GM19463 (cell line): ENCODE data around the gene NRP1.

Source experiments
- ATAC-seq: cut with Tn5 transposase; IDR thresholded peaks from one replicate; pipeline ENCODE4 v1.9.1; 2021; ENCODE audit warnings: mild to moderate bottlenecking, moderate library complexity; ENCODE audit not compliant: unreplicated experiment

NRP1 gene

GRCh38 chr10:33350041-33350440 lies 15.6 kb upstream of the NRP1 start:
- no peak for ATAC-seq

- no peak for ATAC-seq
Measured at GRCh38 chr10:33349268-33349667, 14.8 kb upstream of the NRP1 start.

GRCh38 chr10:33347211-33347610 lies 12.7 kb upstream of the NRP1 start:
- no peak for ATAC-seq

GRCh38 chr10:33345236-33345635 lies 10.8 kb upstream of the NRP1 start:
- no peak for ATAC-seq

DNA sequence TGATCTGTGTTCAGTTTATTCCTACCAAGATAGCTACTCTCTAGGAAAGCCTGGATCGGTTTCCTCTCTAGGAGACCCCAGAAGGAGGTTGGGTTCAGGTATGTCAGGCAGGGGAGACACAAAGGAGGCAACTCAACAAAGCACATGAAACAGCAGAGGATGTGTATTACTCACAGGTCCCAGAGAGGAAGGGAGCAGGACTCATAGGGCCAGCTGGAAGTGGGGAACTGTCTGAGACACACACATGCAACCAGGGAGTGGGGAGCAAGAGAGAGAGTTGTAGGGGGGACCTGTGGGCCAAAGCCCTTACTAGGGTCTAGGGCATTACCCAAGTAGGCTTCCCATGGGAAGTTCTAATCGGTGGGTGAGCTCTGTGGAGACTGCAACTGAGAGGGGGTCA lies 10.2 kb upstream of the NRP1 start:
- ATAC-seq: no peak

DNA sequence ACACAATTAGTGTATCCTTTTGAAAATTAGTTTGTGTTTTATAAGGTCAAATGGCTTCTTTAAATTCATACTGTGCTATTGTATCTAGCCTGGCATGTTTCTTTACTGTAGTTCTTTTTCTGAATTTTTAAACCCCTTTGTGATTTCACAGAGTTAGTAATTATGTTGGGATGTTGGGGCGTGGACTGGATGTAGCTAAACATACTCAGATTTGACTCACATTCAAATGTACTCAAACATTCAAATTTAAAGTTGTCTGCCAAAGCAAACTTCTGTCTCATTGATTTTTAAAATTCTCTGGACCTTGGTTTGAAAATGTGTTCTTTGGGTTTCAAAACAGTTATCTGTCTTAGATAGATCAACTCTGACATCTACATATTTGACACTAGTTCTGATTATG lies 7.2 kb upstream of the NRP1 start:
- ATAC-seq: no peak

- ATAC-seq: no peak
Measured at GRCh38 chr10:33337326-33337957, 3.0 kb upstream of the NRP1 start.

DNA sequence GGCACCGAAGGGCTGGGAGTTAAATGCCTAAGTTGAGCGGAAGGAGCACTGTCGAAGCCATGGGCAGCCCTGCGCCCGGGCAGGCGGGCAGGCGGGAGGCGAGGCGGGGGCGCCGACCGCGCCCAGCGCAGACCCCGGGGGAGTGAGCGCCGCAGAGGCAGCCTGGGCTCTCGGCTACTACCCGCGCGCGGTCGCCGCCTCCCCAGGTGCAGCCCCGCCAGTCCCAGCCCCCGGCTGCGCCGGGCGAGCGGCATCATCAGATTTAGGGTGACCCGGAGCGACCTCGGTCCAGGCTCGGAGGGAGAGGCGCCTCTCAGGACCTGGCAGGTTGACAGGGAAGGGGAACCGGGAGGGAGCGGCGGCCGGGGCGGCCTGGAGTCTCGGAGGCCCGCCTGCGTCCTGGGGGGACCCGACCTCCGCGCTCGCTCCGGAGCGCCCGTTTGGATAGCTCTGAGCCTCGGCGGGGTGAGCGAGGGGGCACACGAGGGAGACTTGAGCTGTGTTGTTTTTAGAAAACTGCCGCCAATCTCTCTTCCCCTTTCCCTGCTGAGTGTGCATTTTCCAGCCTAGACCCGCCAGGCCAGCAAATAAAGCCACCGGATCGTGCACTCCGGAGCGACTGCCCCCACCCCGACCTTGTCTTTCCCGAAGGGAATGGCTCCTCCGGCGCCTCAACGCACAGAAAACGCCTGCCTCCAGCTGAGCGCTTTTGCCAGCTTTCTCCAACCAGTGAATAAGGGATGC lies 2.3 kb upstream of the NRP1 start:
- no peak for ATAC-seq

- ATAC-seq: no peak
Measured at GRCh38 chr10:33335801-33336581, 1.5 kb upstream of the NRP1 start.

DNA sequence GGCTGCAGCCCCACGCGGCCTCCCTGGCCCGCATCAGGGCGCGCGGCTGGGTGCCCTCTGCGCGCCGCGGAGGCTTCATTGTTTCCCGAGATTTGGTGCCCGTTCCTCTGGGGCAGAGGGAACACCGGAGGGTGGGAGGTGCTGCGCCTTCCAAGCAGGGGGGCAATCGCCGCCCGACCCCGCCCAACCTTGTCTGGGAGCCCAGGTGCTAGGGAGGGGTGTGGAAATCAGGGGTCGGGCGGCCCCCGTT lies 1.0 kb upstream of the NRP1 start:
- no peak for ATAC-seq

- ATAC-seq: peak; percentile 48
Measured at GRCh38 chr10:33334805-33335550, 511 bp upstream of the NRP1 start.

GRCh38 chr10:33333260-33334101 lies 986 bp downstream of the NRP1 start:
- ATAC-seq: no peak

DNA sequence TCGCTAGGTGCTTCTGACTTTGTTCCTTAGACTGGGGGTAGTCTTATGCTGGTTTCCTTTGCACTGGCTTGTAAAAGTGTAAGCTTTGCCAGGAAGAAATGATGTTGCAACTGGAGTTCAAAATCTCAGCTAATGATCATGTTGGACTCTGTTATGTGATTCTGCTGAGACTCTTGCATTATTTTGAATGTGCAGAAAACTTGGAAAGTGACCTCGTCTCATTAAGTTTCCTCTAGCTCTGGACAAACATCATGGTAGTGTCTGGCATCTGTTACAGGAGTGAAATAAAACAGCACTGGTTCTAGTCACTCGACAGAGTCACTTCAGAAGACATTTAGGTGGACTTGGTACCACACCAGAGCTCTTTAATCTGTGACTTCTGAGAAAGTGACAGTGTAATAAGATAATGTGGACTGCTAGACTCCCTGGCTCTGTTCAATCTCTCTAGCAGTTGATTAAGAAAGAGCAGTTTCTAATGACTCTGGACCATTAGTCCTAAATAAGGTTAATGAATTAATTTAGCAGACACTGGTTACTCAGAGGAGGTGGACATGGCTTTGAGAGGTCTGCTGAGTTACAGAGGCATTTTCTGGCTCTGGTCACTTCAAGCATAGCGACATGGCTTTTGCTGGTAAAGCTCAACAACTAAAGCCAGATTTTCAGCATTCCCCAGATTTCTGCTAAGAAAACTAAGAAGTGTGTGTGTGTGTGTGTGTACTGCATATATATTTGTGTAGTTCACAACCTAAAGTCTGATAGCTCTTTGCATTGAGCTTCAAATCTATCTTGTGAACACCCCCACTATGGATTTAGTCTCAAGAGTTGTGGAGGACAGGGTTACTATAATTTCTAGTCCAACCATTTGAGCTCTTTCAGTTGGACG lies 2.0 kb downstream of the NRP1 start:
- no peak for ATAC-seq

DNA sequence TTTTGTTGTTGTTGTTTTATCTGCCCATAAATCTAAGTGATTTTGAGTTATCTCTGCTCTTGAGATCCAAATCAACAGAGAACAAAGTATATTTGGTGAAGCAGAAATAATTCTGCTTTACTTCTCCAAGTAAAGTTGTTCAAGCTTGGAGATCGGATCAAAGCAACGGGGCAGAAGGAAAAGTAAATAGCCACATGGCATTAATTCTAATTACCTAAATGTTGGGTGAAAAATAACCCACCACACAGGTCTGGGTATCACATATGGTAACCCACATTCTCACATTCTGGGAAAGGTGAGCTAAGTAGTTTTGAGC lies 3.1 kb downstream of the NRP1 start:
- no peak for ATAC-seq

DNA sequence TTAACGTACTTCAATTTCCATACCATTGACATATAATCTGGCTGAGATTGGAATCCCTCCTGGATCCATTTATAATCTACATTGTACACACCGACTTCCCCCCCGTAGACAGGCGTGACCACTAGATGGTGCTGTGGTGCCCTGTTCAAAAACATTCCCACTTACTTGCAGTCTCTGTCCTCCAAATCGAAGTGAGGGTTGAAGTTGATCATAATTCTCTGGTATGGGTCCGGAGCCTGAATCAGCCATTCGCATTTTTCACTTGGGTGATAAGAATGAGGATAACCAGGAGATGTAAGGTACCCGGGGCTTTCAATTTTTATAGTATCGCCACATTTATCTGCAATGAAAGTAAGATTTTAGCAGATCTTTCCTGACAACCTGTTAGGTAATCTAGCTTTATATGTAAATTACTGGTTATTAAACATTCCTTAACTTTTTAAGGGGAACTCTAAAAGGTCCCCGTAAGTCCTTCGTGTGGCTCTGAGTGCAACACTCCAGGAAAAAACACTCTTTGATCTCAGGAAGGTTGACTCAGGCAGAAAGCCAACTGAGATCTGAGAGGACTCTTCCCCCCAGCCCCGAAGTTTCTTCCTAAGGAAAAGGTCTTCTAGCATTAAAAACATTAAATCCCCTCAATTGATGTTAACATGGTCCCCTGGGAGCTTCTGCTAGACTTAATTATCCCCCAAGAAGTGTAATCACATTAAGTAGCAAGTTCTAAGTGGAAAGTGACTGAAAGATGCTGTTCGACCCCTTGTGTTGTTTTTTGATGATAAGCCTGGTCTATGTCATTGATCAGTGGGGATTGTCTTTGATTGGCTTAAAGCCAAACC lies 3.7 kb downstream of the NRP1 start:
- ATAC-seq: no peak

DNA sequence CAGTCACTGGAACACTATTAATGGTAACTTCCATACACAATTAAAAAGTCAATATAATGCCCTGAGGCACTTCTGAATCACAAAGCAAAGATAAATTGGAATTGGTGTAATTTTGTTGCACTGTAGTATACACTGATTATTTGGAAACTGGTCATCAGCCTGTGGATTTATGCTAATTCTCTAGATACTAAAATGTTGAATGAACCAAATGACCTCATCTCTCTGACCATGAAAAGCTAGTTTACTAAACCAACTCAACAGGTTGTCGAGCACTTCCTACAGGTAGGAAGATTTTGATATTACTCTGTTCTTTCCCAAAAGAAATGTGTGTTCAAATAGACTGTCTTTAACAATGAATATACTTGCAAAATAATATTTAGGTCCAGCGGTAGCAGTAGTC lies 5.3 kb downstream of the NRP1 start:
- no peak for ATAC-seq

DNA sequence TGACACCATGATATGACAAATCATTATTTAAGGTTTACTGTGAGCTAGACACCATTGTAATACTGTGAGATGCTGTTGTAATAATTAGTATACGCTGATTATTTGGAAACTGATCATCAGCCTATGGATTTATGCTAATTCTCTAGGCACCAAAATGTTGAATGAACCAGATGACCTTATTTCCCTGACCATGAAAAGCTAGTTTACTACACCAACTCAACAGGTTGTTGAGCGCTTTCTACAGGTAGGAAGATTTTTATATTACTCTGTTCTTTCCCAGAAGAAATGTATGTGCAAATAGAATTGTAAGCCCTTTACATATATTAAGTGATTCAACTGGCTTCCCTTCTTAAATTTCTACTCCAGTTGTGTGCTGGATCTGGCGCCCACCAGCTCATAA lies 6.2 kb downstream of the NRP1 start:
- no peak for ATAC-seq

DNA sequence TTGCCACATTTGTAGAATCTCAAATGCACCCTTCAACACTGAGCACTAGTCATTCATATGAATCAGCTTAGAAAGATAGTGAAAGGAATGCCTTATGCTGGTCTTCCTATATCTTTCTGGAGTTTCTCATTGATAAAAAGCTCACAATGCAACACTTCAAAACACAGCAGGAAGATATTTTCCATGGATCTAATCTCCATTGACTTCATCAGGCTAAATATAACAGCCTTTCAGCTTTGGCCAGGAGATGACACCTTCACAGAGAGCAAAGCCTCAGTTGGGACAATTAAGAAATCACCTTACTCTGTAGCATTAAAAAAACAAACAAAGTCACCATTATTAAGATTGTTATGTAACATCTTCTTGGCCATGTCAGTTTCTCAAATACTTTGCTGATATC lies 6.7 kb downstream of the NRP1 start:
- ATAC-seq: no peak

GRCh38 chr10:33326933-33327332 lies 7.5 kb downstream of the NRP1 start:
- no peak for ATAC-seq
